NCI-H2171 (cell line): Measurements from ENCODE around the gene NMT2.

Source experiments
- DNase-seq: peaks from one replicate; lab custom pipeline; 2025; lab: John Stamatoyannopoulos, UW

The NMT2 gene

GRCh38 chr10:15141136-15142054, 27.1 kb downstream of the NMT2 start:
- peak; percentile 45 for DNase-seq

- peak; percentile 41 for DNase-seq
These were observed 27.8 kb downstream of the NMT2 start for GRCh38 chr10:15140698-15141097.

- no peak for DNase-seq
These were observed 30.9 kb downstream of the NMT2 start for GRCh38 chr10:15137636-15138035.

DNA sequence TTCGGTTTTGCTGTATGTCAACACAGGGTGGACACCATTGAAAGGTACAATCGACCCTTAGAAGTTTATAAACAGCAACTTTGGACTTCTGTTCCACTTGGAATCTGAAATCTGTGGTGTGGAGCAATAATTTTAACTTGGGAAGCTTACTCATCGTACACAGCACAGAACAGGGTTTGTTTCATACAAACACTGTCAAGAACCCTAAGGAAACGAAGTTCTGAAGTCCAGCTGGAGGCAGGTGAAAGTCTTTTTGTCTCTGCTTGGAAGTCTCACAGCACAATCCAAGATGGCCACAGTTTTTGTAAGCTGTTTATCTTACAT, 31.5 kb downstream of the NMT2 start:
- DNase-seq = no peak

GRCh38 chr10:15136129-15137035, 32.1 kb downstream of the NMT2 start:
- DNase-seq = no peak

- no peak for DNase-seq
These were observed 37.2 kb downstream of the NMT2 start for GRCh38 chr10:15131330-15131729.

GRCh38 chr10:15124908-15125307, 43.6 kb downstream of the NMT2 start:
- DNase-seq = no peak

DNA sequence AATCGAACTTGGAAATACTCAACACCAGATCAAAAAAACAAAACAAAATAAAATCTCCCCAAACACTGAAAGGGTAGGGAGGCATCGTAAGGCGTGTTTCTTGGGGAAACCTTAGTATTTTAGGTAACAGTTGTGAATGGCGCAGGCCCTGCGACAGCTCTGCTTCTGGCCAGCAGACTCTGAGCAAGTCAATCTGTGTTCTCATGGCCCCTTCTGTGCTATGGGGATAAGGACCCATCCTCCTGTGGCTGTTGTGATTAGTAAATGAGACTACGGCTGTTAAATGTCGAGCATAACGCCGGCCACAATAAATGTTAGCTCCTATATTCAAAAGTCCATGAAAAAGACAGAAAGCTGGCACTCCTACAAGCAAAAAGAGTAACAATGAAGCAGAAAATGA, 44.3 kb downstream of the NMT2 start:
- DNase-seq = no peak

- DNase-seq = no peak
These were observed 44.7 kb downstream of the NMT2 start for GRCh38 chr10:15123749-15124184.

DNA sequence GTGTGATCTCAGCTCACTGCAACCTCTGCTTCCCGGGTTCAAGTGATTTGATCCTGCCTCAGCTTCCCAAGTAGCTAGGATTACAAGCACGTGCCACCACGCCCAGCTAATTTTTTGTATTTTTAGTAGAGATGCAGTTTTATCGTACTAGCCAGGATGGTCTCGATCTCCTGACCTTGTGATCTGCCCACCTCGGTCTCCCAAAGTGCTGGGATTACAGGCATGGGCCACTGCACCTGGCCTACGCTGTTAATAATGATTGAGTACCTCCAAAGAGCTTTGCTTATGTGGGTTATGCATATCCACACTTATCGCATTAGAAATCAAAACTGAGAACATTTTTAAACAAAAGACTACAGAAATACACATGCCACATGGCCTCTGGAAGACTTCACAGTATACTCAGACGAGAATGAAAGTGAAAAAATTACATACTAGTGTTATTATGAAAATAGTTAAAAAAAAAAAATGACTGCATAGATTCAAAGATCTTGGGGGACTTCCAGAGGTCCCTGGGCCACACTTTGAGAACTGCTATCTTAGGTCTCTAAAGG, 45.9 kb downstream of the NMT2 start:
- no peak for DNase-seq

GRCh38 chr10:15121707-15122106, 46.8 kb downstream of the NMT2 start:
- no peak for DNase-seq

- DNase-seq = no peak
These were observed 48.0 kb downstream of the NMT2 start for GRCh38 chr10:15120523-15120922.

DNA sequence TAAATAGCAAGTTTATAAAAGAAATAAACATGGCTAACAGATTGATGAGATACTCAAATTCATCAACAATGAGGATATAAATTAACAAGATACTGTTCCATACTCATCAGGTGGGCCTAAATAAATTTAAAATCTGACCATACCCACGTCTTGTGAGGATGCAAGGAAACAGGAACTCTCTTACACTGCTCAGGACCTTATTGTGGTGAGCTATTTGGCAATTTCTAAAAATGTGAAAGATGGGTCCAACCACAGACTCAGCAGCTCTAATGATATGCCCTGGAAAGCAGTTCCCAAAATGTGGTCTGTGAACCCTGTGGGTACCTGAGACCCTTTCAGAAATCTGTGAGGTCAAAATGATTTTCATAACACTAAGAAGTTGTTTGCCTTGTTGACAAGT, 49.9 kb downstream of the NMT2 start:
- DNase-seq = no peak

- no peak for DNase-seq
These were observed 52.3 kb downstream of the NMT2 start for GRCh38 chr10:15116225-15116624.

DNA sequence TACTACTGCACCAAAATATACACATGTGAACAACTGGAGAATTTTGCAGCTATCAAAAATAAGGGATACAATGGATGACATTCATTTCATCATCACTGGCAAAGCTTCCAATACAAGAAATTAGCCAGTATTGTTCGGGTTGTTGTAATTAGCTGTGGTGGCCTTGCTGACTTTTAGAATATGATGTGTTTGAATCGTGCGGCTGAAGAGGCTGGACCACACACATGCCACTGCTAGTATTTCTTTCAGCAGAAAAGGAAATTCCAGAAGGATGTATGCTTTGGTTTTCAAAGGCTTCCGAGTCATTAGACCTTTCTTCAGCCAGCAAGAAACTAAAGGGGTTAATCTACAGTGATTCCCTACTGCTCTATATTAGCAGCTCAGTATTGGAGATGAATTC, 54.7 kb downstream of the NMT2 start:
- DNase-seq = no peak

DNA sequence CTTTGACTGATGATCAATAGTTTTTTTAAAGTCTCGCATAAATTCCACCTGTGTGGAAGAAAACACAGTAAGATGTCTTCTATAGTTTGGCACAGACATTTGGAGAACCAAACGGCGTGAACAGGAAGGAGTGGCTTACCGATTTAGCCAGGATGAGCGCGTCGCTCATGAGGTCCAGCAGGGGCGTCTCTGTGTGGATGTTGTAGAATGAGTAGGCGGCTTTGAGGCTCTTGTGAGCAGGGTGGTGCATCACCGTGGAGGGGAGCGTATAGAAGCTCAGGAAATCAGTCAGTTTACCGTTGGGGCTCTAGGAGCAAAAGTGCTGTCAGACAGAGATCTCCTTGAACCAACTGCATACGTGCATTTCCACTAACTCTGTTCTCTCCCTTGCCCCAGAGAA, 55.8 kb downstream of the NMT2 start:
- no peak for DNase-seq

DNA sequence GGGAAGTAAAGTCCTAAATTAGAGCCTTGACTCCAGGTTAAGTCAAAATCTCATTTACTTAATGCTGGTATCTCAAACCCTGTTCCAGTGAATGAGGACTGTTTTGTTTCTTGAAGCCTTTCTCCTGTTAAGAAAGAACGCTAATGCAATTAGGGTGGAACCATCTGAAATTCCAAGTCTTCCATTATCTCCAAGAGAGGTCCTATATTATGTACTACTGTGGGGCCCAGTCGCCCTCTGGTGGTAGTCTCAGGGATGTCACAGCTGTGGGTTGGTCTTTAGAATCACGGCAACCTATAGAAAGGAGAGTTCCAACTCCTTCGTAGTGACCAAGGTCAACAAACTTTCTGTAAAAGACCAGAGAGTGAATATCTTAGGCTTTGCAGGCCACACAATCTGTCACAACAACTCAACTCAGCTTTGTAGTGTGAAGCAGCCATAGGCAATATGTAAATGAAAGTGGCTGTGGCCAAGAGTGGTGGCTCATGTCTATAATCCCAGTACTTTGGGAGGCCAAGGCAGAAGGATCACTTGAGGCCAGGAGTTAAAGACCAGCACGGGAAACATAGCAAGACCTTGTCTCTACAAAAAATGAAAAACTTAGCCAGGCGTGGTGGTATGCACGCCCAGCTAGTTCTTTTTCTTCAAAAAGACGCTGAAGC, 62.0 kb downstream of the NMT2 start:
- DNase-seq = peak; percentile 2

DNA sequence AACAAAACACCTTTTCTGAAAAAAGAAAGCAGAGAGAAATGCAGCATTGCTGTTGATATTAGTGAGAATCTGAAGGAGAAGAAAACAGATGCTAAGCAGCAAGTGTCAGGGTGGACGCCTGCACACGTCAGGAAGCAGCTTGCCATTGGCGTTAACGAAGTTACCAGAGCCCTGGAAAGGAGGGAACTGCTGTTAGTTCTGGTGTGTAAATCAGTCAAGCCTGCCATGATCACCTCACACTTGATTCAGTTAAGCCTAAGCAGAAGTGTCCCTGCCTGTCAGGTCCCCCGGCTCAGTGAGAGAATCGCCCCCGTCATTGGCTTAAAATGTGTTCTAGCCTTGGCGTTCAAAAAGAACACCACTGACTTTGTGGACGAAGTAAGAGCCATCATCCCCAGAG, 65.0 kb downstream of the NMT2 start:
- no peak for DNase-seq

DNA sequence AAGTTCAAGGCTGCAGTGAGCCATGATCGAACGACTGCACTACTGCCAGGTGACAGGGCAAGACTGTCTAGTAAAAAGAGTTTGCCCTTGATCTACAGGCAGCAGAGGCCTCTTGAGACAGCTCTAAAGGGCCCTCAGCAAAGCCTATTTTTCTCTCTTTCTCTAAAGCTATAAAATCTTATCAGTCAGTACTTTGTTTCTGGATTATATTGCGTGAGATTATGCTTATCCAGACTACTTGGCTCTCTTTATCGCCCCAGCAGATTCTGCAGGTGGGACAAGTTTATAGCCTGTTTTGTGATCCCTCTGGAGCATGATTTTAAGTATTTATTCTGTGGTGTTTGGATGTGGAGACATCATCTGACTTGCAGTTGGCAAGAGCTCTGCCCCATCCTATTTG, 68.6 kb downstream of the NMT2 start:
- DNase-seq = no peak

DNA sequence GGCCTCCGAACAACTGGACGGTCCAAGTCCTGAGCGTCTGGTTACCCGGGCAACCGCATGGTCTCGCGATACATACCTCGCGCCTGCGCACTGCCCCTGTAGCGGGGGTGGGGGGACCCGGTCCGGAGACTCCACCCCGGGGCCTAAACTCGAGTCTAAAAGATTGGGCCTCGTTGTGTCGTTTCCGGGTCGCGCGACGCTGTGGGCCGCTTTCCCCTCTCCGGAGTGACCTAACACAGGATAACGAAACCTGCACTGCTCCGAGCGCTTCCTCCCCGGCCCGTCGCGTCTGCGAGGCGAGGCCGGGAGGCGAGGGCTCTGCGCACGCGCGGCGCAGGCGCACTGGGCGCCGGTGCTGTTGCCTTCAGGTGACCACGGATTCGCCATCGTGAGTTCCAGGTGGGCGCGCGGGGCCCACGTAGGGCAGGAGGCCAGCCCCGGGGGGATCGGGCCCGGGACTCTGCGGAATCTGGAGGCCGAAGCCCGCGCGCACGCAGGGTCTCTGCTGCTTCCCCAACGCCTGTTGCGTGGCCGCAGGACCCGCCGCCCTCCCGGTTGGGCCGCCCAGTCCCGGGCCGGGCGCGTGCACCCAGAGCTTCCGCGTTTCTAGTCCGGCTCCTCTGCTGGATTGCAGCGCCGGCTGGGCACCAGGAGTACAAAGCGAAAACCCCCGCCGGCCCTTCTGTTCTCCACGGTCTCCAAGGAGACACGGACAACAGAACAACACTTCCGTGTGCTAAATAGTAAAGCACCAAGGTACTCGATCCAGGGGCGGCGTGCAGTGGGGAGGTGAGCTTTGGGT, 71.3 kb downstream of the NMT2 start, which contains the start of gene RPP38:
TSS of gene RPP38 (plus strand) at position 345 of the 802 bp plus-strand sequence. CDS start 5,960 bp downstream, outside the sequence.
- peak; percentile 68 for DNase-seq

DNA sequence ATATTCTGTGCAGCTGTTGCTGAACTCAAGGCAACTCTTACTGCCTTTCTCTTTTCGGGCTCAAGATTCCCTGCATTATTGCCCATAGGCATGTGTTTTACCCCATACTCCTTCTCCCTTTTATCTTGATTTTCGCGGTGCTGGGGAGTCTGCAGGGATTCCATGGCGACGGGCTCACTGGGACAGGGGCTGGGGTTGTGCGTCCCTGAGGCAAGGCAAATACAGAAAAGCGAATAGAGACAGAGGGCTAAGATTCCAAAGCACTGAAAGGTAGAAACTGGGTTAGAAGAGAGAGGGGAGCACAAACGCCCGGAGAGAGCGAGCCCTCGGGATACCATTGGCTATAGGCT, 71.9 kb downstream of the NMT2 start:
- DNase-seq = no peak
